RCC 7860 (cell line): Measurements from ENCODE around the gene KIAA0825.

Source experiments
- DNase-seq: peaks from one replicate; pipeline ENCODE4 v3.0.0-alpha.2; 2015; ENCODE audit warnings: low spot score
- FAIRE-seq: peaks from 2 replicates; lab custom pipeline; 2012; peaks lifted over from hg19 to GRCh38; lab: Jason Lieb, UNC

KIAA0825 gene

GRCh38 chr5:94508461-94509148 is 109.8 kb downstream of the KIAA0825 start:
- no peak for DNase-seq
- no peak for FAIRE-seq

- DNase-seq: no peak
- FAIRE-seq: no peak
Observed at GRCh38 chr5:94505327-94506068, 112.9 kb downstream of the KIAA0825 start.

GRCh38 chr5:94503677-94504076 is 114.7 kb downstream of the KIAA0825 start:
- no peak for FAIRE-seq
- DNase-seq: no peak

GRCh38 chr5:94501365-94501764 is 117.0 kb downstream of the KIAA0825 start:
- FAIRE-seq: no peak
- no peak for DNase-seq

GRCh38 chr5:94499806-94500205 is 118.6 kb downstream of the KIAA0825 start:
- no peak for FAIRE-seq
- DNase-seq: no peak

- DNase-seq (no peak), FAIRE-seq (no peak)
Observed at GRCh38 chr5:94498199-94498598, 120.2 kb downstream of the KIAA0825 start.

- DNase-seq (no peak), FAIRE-seq (no peak)
Observed at GRCh38 chr5:94485067-94485466, 133.3 kb downstream of the KIAA0825 start.

- no peak for FAIRE-seq
Observed at GRCh38 chr5:94481059-94481458, 137.3 kb downstream of the KIAA0825 start.

GRCh38 chr5:94480486-94480885 is 137.9 kb downstream of the KIAA0825 start:
- no peak for DNase-seq
- FAIRE-seq: no peak

More at GRCh38 chr5:94481059-94481458, 137.3 kb downstream of the KIAA0825 start:
- DNase-seq: no peak

- no peak for DNase-seq
- FAIRE-seq: no peak
Observed at GRCh38 chr5:94473936-94474335, 144.5 kb downstream of the KIAA0825 start.

- DNase-seq (no peak), FAIRE-seq (no peak)
Observed at GRCh38 chr5:94471521-94471920, 146.9 kb downstream of the KIAA0825 start.

GRCh38 chr5:94470802-94471201 is 147.6 kb downstream of the KIAA0825 start:
- no peak for FAIRE-seq

GRCh38 chr5:94469894-94470329 is 148.5 kb downstream of the KIAA0825 start:
- no peak for DNase-seq
- FAIRE-seq: no peak

More at GRCh38 chr5:94470802-94471201, 147.6 kb downstream of the KIAA0825 start:
- DNase-seq: no peak

- no peak for DNase-seq
Observed at GRCh38 chr5:94467954-94468930, 150.2 kb downstream of the KIAA0825 start.

GRCh38 chr5:94467346-94467953 is 151.0 kb downstream of the KIAA0825 start:
- DNase-seq (no peak), FAIRE-seq (no peak)

More at GRCh38 chr5:94467954-94468930, 150.2 kb downstream of the KIAA0825 start:
- FAIRE-seq: no peak

- DNase-seq (no peak), FAIRE-seq (no peak)
Observed at GRCh38 chr5:94463739-94464138, 154.7 kb downstream of the KIAA0825 start.

GRCh38 chr5:94461131-94461530 is 157.3 kb downstream of the KIAA0825 start:
- no peak for DNase-seq
- no peak for FAIRE-seq

GRCh38 chr5:94459915-94460314 is 158.5 kb downstream of the KIAA0825 start:
- DNase-seq (no peak), FAIRE-seq (no peak)

GRCh38 chr5:94457788-94458187 is 160.6 kb downstream of the KIAA0825 start:
- DNase-seq (no peak), FAIRE-seq (no peak)

GRCh38 chr5:94445726-94446125 is 172.7 kb downstream of the KIAA0825 start:
- no peak for FAIRE-seq
- DNase-seq: no peak

GRCh38 chr5:94442991-94443390 is 175.4 kb downstream of the KIAA0825 start:
- no peak for DNase-seq
- no peak for FAIRE-seq
